Spleen (tissue), 11 donors: ENCODE measurements around the gene MAN1C1. TPM values are rescaled to one million over a fixed set of nuclear protein-coding genes. Genes with fewer than 3 reads are reported as not detected.
A peak's percentile ranks its signal among the peaks of the same experiment; 100 is the strongest.

Experiments
- DNase-seq: peaks from one replicate; pipeline ENCODE4 v3.0.0-alpha.2; 2020
- H3K27ac ChIP-seq, 8 donors: fragments of 200-600 bp; sonication (generic) in 7 of 8; 1 replicate in 4 of 8; 2 replicates in 4 of 8; pipeline versions ENCODE4 v1.5.0 to v1.8.0; 2016 to 2021; ENCODE audit warnings: inconsistent platforms in 4 of 8, mild to moderate bottlenecking in 4 of 8, moderate library complexity in 1 of 8
- H3K27me3 ChIP-seq, 7 donors: fragments of 200-600 bp; sonication (generic) in 6 of 7; replicated peaks in 1 of 7; 1 replicate in 4 of 7; 2 replicates in 3 of 7; pipeline versions ENCODE4 v1.5.0 to v1.8.0; 2016 to 2021; ENCODE audit warnings: inconsistent platforms in 3 of 7, mild to moderate bottlenecking in 1 of 7
- H3K36me3 ChIP-seq, 6 donors: fragments of 200-600 bp; sonication (generic) in 5 of 6; 1 replicate in 4 of 6; 2 replicates in 2 of 6; pipeline versions ENCODE4 v1.5.0 to v1.8.0; 2016 to 2021; ENCODE audit warnings: inconsistent platforms in 2 of 6
- H3K4me1 ChIP-seq, 6 donors: fragments of 200-600 bp; sonication (generic) in 5 of 6; 1 replicate in 3 of 6; 2 replicates in 3 of 6; pipeline versions ENCODE4 v1.5.0 to v1.8.0; 2016 to 2021; ENCODE audit warnings: inconsistent platforms in 3 of 6
- H3K4me3 ChIP-seq, 8 donors: fragments of 200-600 bp; sonication (generic) in 7 of 8; 1 replicate in 4 of 8; 2 replicates in 4 of 8; pipeline versions ENCODE4 v1.5.0 to v1.8.0; 2016 to 2021; ENCODE audit warnings: inconsistent platforms in 4 of 8, mild to moderate bottlenecking in 4 of 8, moderate library complexity in 2 of 8
- H3K9me3 ChIP-seq, 8 donors: fragments of 200-600 bp; sonication (generic) in 7 of 8; 1 replicate in 4 of 8; 2 replicates in 4 of 8; pipeline versions ENCODE4 v1.5.0 to v1.8.0; 2016 to 2021; ENCODE audit warnings: inconsistent platforms in 4 of 8
- CTCF ChIP-seq, 11 experiments: fragments of 200-600 bp in 7 of 11; fragments of 450-650 bp in 4 of 11; sonication (generic) in 4 of 11; IDR thresholded peaks in 8 of 11; conservative IDR thresholded peaks in 3 of 11; 1 replicate in 7 of 11; 2 replicates in 4 of 11; pipeline versions ENCODE4 v1.4.0 to v1.8.0; 2016 to 2021; ENCODE audit warnings: antibody characterized with exemption in 11 of 11, inconsistent platforms in 4 of 11, mild to moderate bottlenecking in 1 of 11
- POLR2A ChIP-seq, 3 donors: fragments of 450-650 bp; IDR thresholded peaks; one replicate each; pipeline ENCODE4 v1.5.1; 2017; ENCODE audit warnings: antibody characterized with exemption in 3 of 3, mild to moderate bottlenecking in 1 of 3
- POLR2AphosphoS5 ChIP-seq, 3 donors: sonication (generic); formaldehyde crosslinking; IDR thresholded peaks; one replicate each; pipeline ENCODE4 v1.5.1; 2017; ENCODE audit warnings: antibody characterized with exemption in 3 of 3
- WGBS, 5 donors: extraction: QIAGEN DNeasy Blood & Tissue Kit in 3 of 5; methylation state at CpG; one replicate each; pipeline versions ENCODE4 v1.1.5 to v1.1.7; 2013 to 2018; 5-methylcytosine and 5-hydroxymethylcytosine counted together
- intact Hi-C: fragments of 100-400 bp; cut with DNase I; formaldehyde crosslinking; loops from one replicate; pipeline ENCODE4 v1.15.0; 2023; ENCODE audit warnings: low total_unique reads
- polyA plus RNA-seq, 3 donors: library from polyadenylated mRNA; stranded (reverse); fragments of 200-250 nt; gene quantifications; one replicate each; pipeline ENCODE4 v1.2.1, GENCODE V29; 2013
- total RNA-seq, 7 donors: library from RNA; depleted of rRNA in 3 of 7; stranded (reverse); fragments of >200 nt in 3 of 7; fragmentation: NEBNext Ultra II Directional in 4 of 7; extraction: Animal tissue kit (Norgen Biotek cat#: 25700) in 4 of 7; gene quantifications; one replicate each; pipeline versions ENCODE4 v1.1.0 to v1.2.1, GENCODE V29; 2016 to 2021
- donor health status: healthy with polysubstance abuse.
- donor health status: DM: no; HTN: no; CAD: no; lungs with moderate emphysema.
- donor health status: DM: no; HTN: no; CAD: no.
- donor health status: Bipolar disorder and iron deficiency.
- donor health status: healthy.
- donor health status: DM: no; HTN: no; CAD: no.
- donor health status: DM: yes; HTN: yes; CAD: no.

MAN1C1 gene
- total and polyA plus RNA-seq, 10 donors, result 4.6 to 54.3 (median 41.1) TPM

GRCh38 chr1:25735956-25736529 lies 119.5 kb downstream of the MAN1C1 start:
- Histone ChIP-seq H3K9me3 (no peaks in the 10 kb centered on the region), H3K27ac (no peak overlapping the region), H3K4me3 (no peak overlapping the region), H3K27me3 (no peaks in the 10 kb centered on the region), H3K4me1 (peaks cover 5 to 29% (median 15%) of the 10 kb centered on the region in 6 donors), H3K36me3 (no peaks in the 10 kb centered on the region)
- TF ChIP-seq CTCF (IDR thresholded peaks at IDR 0.05 in 8 of 11, conservative IDR thresholded peaks at IDR 0.05 in 3 of 11), result no peak
- TF ChIP-seq POLR2AphosphoS5 (IDR thresholded peaks at IDR 0.05), result no peak
- 85 to 100% (median 92%) methylated on average over 1 of the region's 1 CpG for WGBS, 5 donors
- peak; percentile 23 for DNase-seq
- intact Hi-C loops, result no loop called here

- Histone ChIP-seq H3K4me1 (peaks cover 3 to 22% (median 12%) of the 10 kb centered on the region in 6 donors), H3K36me3 (no peaks in the 10 kb centered on the region), H3K27ac (no peak overlapping the region), H3K27me3 (no peaks in the 10 kb centered on the region), H3K4me3 (no peak overlapping the region), H3K9me3 (no peaks in the 10 kb centered on the region)
- peak; percentile 82 for DNase-seq
- WGBS, 5 donors, result 29 to 54% (median 44%) methylated on average over 6 of the region's 6 CpGs
- TF ChIP-seq POLR2AphosphoS5 (IDR thresholded peaks at IDR 0.05) (peak in 2 of 3 donors; percentile 48 to 57), POLR2A (IDR thresholded peaks at IDR 0.05) (no peak), CTCF (IDR thresholded peaks at IDR 0.05 in 8 of 11, conservative IDR thresholded peaks at IDR 0.05 in 3 of 11) (peak in 1 of 11 experiments; percentile 19)
- intact Hi-C loops, result no loop called here
Measured at GRCh38 chr1:25737130-25737529, 120.5 kb downstream of the MAN1C1 start.

GRCh38 chr1:25738499-25738898 lies 121.9 kb downstream of the MAN1C1 start:
- intact Hi-C loops, result no loop called here
- Histone ChIP-seq H3K27ac (no peak overlapping the region), H3K4me1 (peaks cover 9 to 34% (median 18%) of the 10 kb centered on the region in 6 donors), H3K36me3 (no peaks in the 10 kb centered on the region), H3K9me3 (no peaks in the 10 kb centered on the region), H3K4me3 (no peak overlapping the region), H3K27me3 (no peaks in the 10 kb centered on the region)
- peak; percentile 2 for DNase-seq
- WGBS, 5 donors, result 70 to 97% (median 88%) methylated on average over 2 of the region's 2 CpGs
- TF ChIP-seq POLR2A (IDR thresholded peaks at IDR 0.05) (no peak), POLR2AphosphoS5 (IDR thresholded peaks at IDR 0.05) (no peak), CTCF (IDR thresholded peaks at IDR 0.05 in 8 of 11, conservative IDR thresholded peaks at IDR 0.05 in 3 of 11) (no peak)

- no peak for TF ChIP-seq POLR2A (IDR thresholded peaks at IDR 0.05)
- no peak for TF ChIP-seq CTCF (IDR thresholded peaks at IDR 0.05 in 8 of 11, conservative IDR thresholded peaks at IDR 0.05 in 3 of 11)
- TF ChIP-seq POLR2AphosphoS5 (IDR thresholded peaks at IDR 0.05), result no peak
- DNase-seq, result peak; percentile 44
- Histone ChIP-seq H3K9me3 (no peaks in the 10 kb centered on the region), H3K4me1 (peaks cover 13 to 42% (median 26%) of the 10 kb centered on the region in 6 donors), H3K36me3 (no peaks in the 10 kb centered on the region), H3K4me3 (no peak overlapping the region), H3K27ac (peak overlapping the region in 1 of 8 donors; percentile 3), H3K27me3 (no peaks in the 10 kb centered on the region)
- WGBS, 5 donors, result 75 to 86% (median 78%) methylated on average over 3 to 4 of the region's 4 CpGs
- intact Hi-C loops, result no loop called here
Measured at GRCh38 chr1:25739341-25739740, 122.8 kb downstream of the MAN1C1 start.
